ENCODE measurements around the gene COL19A1.

COL19A1 gene

DNA sequence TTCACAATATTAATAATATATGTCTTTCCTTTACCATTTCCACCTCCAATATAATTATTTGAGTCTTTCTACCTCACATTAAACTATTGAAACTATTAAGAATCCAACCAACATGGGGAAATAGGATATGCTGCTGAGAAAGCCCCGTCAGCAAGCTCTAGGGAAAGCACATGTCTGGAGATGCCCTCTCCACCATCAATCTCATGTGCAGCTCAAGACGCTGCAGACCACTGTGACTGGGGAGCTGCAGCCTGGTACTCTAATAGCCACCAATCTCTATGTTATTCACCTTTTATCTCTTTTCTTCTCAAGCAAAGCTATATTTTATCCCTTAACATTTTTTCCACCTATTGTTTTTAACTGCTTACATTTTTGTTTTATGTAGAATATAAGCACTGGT lies 386.2 kb downstream of the COL19A1 start:
- no peak for TF ChIP-seq EZH2phosphoT487 (conservative IDR thresholded peaks at IDR 0.05; ENCODE audit: low read length)
- TF ChIP-seq, protein P1, sequence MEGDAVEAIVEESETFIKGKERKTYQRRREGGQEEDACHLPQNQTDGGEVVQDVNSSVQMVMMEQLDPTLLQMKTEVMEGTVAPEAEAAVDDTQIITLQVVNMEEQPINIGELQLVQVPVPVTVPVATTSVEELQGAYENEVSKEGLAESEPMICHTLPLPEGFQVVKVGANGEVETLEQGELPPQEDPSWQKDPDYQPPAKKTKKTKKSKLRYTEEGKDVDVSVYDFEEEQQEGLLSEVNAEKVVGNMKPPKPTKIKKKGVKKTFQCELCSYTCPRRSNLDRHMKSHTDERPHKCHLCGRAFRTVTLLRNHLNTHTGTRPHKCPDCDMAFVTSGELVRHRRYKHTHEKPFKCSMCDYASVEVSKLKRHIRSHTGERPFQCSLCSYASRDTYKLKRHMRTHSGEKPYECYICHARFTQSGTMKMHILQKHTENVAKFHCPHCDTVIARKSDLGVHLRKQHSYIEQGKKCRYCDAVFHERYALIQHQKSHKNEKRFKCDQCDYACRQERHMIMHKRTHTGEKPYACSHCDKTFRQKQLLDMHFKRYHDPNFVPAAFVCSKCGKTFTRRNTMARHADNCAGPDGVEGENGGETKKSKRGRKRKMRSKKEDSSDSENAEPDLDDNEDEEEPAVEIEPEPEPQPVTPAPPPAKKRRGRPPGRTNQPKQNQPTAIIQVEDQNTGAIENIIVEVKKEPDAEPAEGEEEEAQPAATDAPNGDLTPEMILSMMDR (IDR thresholded peaks at IDR 0.05; ENCODE audit: insufficient read depth, low read length, poor library complexity, severe bottlenecking): no peak
- no peak overlapping the region for H2AFZ ChIP-seq (ENCODE audit: low read depth, low read length, severe bottlenecking)
- H3K9ac ChIP-seq (ENCODE audit: low read length): no peak overlapping the region
- no peak overlapping the region for H3K27ac ChIP-seq (ENCODE audit: low read depth, low read length)
- H3K9me2 ChIP-seq (replicated peaks; ENCODE audit: insufficient read depth, low read length): no peaks in the 10 kb centered on the region
- no peaks in the 10 kb centered on the region for H3K36me3 ChIP-seq (ENCODE audit: low read length)
- H4K20me1 ChIP-seq (ENCODE audit: low read depth, low read length): no peaks in the 10 kb centered on the region
- H3K27me3 ChIP-seq (ENCODE audit: low read length): no peaks in the 10 kb centered on the region
- H3K4me3 ChIP-seq (ENCODE audit: insufficient read depth, low read length, poor library complexity, severe bottlenecking): no peak overlapping the region
- no peak overlapping the region for H3K4me2 ChIP-seq (ENCODE audit: low read depth, low read length, poor library complexity, severe bottlenecking)
- no peaks in the 10 kb centered on the region for H3K9me3 ChIP-seq (ENCODE audit: insufficient read depth, low read length)
- no peaks in the 10 kb centered on the region for H3K79me2 ChIP-seq (ENCODE audit: insufficient read depth, low read length)
- H3F3A ChIP-seq (ENCODE audit: insufficient read depth): no peaks in the 10 kb centered on the region

DNA sequence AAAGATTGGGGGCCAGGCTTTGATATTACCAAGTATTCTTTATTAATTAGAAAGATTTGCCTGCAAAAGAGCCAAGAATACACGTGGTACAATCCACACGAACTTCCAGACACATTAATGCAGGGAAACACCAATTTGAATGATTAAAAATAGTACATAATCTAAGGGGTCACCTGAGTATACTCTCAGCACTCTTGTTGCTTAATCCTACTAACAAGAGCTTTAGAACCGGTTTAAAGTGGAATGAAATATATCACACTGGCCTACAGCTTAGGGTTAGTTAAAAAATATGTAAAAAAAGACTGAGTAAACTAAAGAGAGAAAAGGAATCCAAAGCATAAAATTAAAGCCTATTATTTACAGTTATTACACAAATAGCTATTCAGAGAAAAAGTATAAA lies 387.6 kb downstream of the COL19A1 start:
- no peaks in the 10 kb centered on the region for H3K79me2 ChIP-seq (ENCODE audit: insufficient read depth, low read length)

DNA sequence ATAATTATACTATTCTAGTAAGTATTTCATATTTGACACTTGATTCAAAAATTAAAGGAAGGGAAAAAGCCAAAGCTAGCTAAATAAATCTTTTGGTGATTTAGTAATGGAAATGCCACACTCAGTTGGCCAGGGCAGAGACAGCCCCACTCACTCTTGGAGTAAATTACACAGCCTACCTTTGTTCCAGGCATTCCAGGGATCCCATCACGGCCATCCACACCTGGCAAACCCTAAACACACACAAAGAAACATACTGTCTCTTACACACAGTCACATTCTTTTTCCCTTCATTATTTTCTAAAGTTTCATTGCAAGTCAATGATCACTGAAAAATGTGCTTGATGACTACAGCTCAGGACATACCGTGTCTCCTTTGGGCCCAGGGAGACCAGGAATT lies 388.4 kb downstream of the COL19A1 start:
- no peaks in the 10 kb centered on the region for H3K79me2 ChIP-seq (ENCODE audit: insufficient read depth, low read length)
- TF ChIP-seq EZH2phosphoT487 (conservative IDR thresholded peaks at IDR 0.05; ENCODE audit: low read length): no peak
- TF ChIP-seq, protein P1 (IDR thresholded peaks at IDR 0.05; ENCODE audit: insufficient read depth, low read length, poor library complexity, severe bottlenecking): no peak
- H3K9ac ChIP-seq (ENCODE audit: low read length): no peak overlapping the region
- no peaks in the 10 kb centered on the region for H3K9me3 ChIP-seq (ENCODE audit: insufficient read depth, low read length)
- no peaks in the 10 kb centered on the region for H4K20me1 ChIP-seq (ENCODE audit: low read depth, low read length)
- no peaks in the 10 kb centered on the region for H3K36me3 ChIP-seq (ENCODE audit: low read length)
- no peaks in the 10 kb centered on the region for H3K9me2 ChIP-seq (replicated peaks; ENCODE audit: insufficient read depth, low read length)
- no peak overlapping the region for H3K4me2 ChIP-seq (ENCODE audit: low read depth, low read length, poor library complexity, severe bottlenecking)
- H3K27me3 ChIP-seq (ENCODE audit: low read length): no peaks in the 10 kb centered on the region
- H3K4me3 ChIP-seq (ENCODE audit: insufficient read depth, low read length, poor library complexity, severe bottlenecking): no peak overlapping the region
- no peaks in the 10 kb centered on the region for H3F3A ChIP-seq (ENCODE audit: insufficient read depth)
- H3K27ac ChIP-seq (ENCODE audit: low read depth, low read length): no peak overlapping the region
- H2AFZ ChIP-seq (ENCODE audit: low read depth, low read length, severe bottlenecking): no peak overlapping the region

More for the DNA sequence above, 387.6 kb downstream of the COL19A1 start:
- H3F3A ChIP-seq (ENCODE audit: insufficient read depth): no peaks in the 10 kb centered on the region
- no peaks in the 10 kb centered on the region for H3K36me3 ChIP-seq (ENCODE audit: low read length)
- no peaks in the 10 kb centered on the region for H3K9me2 ChIP-seq (replicated peaks; ENCODE audit: insufficient read depth, low read length)
- H3K4me2 ChIP-seq (ENCODE audit: low read depth, low read length, poor library complexity, severe bottlenecking): no peak overlapping the region
- no peaks in the 10 kb centered on the region for H3K9me3 ChIP-seq (ENCODE audit: insufficient read depth, low read length)
- TF ChIP-seq, protein P1 (IDR thresholded peaks at IDR 0.05; ENCODE audit: insufficient read depth, low read length, poor library complexity, severe bottlenecking): no peak
- no peak for TF ChIP-seq EZH2phosphoT487 (conservative IDR thresholded peaks at IDR 0.05; ENCODE audit: low read length)
- H4K20me1 ChIP-seq (ENCODE audit: low read depth, low read length): no peaks in the 10 kb centered on the region
- no peak overlapping the region for H3K27ac ChIP-seq (ENCODE audit: low read depth, low read length)
- H3K27me3 ChIP-seq (ENCODE audit: low read length): no peaks in the 10 kb centered on the region
- no peak overlapping the region for H2AFZ ChIP-seq (ENCODE audit: low read depth, low read length, severe bottlenecking)
- H3K4me3 ChIP-seq (ENCODE audit: insufficient read depth, low read length, poor library complexity, severe bottlenecking): no peak overlapping the region
- no peak overlapping the region for H3K9ac ChIP-seq (ENCODE audit: low read length)

Data from SU-DHL-6 (cell line).